H1 (cell line): ENCODE results near the gene NKAIN1. TPM values are rescaled to one million over a fixed set of nuclear protein-coding genes. Genes with fewer than 3 reads are reported as not detected.

Experiments used
- BACH1 ChIP-seq: IDR thresholded peaks from 2 replicates; pipeline ENCODE4 v1.6.1; 2012; ENCODE audit warnings: low read length, improper control_type of control experiment
- EP300 ChIP-seq, 2 experiments: IDR thresholded peaks; 1 replicate in 1 of 2; 2 replicates in 1 of 2; pipeline ENCODE4 v1.6.1; 2011 to 2012; ENCODE audit warnings: low read depth in 2 of 2, low read length in 2 of 2, mild to moderate bottlenecking in 2 of 2, borderline replicate concordance in 1 of 2, inconsistent platforms in 1 of 2, moderate library complexity in 1 of 2
- HDAC6 ChIP-seq: IDR thresholded peaks from one replicate; pipeline ENCODE4 v1.7.1; 2012; ENCODE audit warnings: low read depth, mild to moderate bottlenecking, inconsistent platforms, low read length, moderate library complexity
- polyA plus RNA-seq, 7 experiments: library from polyadenylated mRNA; depleted of rRNA in 3 of 7; stranded (reverse) in 5 of 7; unstranded in 2 of 7; fragments of >200 nt in 5 of 7; fragments of 200-250 nt in 2 of 7; gene quantifications; 1 replicate in 5 of 7; 2 replicates in 1 of 7; 4 replicates in 1 of 7; pipeline versions ENCODE4 v1.2.1 to v1.2.3, GENCODE V29; 2011 to 2013; ENCODE audit warnings: missing spikeins in 2 of 7, mixed read lengths in 2 of 7
- total RNA-seq: library from RNA; stranded (reverse); fragmentation: NEBNext Ultra II Directional; extraction: Animal tissue kit (Norgen Biotek cat#: 25700); gene quantifications from 2 replicates; pipeline ENCODE4 v1.2.1, GENCODE V29; 2021

The NKAIN1 gene
- total and polyA plus RNA-seq, 2 of the 8 experiments (the other 6 are each of a cell fraction or from before 2014, with no cell fraction given): 59.3 to 66.9 TPM

DNA sequence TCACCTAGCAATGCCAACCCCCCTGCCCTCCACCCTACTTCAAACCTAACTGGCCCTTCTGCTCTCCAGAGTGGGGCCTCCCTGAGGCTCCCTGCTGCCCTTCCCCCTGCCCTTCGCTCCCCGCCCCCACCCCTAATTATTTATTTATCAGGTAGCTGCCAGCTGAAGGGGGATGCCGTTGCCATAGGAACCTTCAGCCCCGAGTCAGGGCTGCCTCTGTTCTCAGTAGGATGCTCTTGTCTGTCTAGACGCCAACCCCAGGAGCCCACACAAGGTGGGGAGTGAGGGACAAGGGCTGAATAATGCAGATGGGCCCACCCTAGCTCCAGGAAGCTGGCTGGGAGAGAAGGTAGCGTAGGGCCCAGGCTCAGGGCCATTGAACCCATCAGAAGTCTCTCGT, 41.1 kb downstream of the NKAIN1 start (continued):
- TF ChIP-seq EP300 (IDR thresholded peaks at IDR 0.05; ENCODE audit: borderline replicate concordance in 1 of 2, low read depth in 2 of 2, low read length in 2 of 2): no peak
- TF ChIP-seq HDAC6: no peak
- no peak for TF ChIP-seq BACH1
